GM21526 (cell line): ENCODE data around the gene PTRH2.
"Not testable (repeated sequence)": the region's sequence is repeated elsewhere in the genome, so short reads cannot be mapped to it uniquely, and the experiment has no call there.

Experiments
- ATAC-seq: cut with Tn5 transposase; IDR thresholded peaks from one replicate; pipeline ENCODE4 v1.9.1; 2021; ENCODE audit warnings: moderate library complexity; ENCODE audit not compliant: unreplicated experiment, low FRiP score

Gene PTRH2

DNA sequence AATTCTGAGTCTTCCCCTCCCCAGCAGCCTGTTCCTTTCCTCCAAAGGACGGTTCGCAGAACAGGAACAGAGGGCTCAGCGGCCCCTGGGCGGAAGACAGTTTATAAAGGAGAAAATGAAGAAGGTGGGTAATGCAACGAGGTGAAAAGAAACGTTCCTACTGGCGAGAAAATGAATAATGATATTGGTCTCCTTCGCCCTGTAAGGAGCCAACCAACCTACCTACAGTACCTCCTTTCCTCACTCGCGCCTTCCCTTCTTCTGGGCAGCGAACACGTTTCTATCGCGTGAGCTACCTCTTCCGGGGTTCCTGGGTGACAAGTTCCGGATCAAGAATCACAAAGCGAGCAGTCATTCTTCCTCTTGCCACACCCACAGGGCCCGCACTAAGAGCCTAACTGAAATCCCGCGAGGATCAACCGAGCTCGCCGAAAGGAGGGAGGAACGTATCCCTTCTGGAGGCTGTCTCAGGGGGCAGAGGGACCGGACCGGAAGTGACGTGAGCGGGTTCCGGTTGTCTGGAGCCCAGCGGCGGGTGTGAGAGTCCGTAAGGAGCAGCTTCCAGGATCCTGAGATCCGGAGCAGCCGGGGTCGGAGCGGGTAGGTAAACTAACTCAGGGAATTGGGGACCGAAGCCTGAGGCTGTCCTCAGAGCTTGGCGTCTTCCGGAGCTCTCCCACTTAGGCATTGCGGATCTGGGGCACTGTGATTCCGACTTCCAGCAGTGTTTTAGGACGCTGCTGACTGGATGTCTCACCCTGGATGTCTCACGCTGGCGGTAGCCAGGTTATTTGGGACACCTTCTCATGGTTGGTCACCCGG lies at the start of gene PTRH2, which contains the start of gene VMP1:
Gene PTRH2 (minus strand): TSS at position 282 of the 822 bp plus-strand sequence. CDS start 9,452 bp downstream, outside the sequence.
Gene VMP1 (plus strand): TSS at position 506 of the 822 bp plus-strand sequence. CDS start 23,793 bp downstream, outside the sequence.
- peak; percentile 84 for ATAC-seq

DNA sequence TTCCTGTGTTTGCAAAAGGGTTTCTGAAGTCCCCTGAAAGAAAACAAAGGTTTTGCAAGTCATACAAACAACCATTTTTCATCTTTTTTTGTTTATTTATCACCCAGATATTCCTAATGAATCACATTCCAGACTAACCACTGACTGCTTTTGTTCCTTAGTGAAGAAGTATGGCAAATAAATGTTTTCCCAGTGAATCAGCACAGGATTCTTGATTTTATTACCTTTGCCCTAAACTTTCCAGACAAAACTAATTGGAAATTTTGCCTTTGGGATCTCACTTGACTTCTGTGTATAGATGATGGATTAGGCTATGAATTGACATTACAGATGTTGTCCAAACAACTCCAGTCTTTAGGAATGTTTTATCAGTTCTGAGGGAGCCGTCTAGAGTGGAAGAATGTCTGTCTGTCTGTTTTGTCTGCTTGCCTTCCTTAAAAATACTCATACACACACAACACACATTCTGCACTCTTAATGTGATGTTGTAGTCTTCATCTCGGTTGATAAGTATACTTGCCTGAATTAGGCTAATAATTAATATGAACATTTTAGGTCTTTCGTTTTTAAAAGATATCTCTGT lies 49.1 kb upstream of the PTRH2 start:
- ATAC-seq, result no peak

DNA sequence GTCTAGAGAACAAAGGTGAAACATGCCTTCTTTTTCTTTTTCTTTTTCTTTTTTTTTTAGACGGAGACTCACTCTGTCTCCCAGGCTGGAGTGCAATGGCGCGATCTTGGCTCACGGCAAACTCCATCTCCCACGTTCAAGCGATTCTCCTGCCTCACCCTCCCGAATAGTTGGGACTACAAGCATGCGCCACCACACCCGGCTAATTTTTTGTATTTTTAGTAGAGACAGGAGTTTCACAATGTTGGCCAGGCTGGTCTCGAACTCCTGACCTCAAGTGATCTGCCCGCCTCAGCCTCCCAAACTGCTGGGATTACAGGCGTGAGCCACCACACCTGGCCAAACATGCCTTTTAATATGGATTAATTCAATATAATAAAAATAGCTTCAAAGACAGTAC lies 47.8 kb upstream of the PTRH2 start:
- not testable (repeated sequence) for ATAC-seq

DNA sequence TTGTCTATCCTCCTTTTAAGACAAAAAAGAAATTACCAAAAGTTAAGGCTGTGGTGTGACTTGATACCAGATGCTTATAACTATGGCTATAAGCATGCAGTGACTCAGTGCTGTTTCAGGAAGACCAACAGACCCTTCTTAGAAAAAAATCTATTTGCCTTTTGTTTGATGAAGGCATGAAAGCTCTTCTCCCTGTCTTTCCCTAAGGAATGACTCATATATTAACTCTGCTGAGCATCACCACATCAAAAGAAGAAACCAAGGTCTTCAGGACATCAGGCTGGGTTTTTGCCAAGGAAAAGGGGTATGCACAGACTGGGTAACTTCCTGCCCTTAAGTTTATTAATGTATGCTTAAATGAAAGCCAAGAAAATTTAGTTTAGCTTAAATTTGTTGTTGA lies 47.3 kb upstream of the PTRH2 start:
- ATAC-seq, result no peak

DNA sequence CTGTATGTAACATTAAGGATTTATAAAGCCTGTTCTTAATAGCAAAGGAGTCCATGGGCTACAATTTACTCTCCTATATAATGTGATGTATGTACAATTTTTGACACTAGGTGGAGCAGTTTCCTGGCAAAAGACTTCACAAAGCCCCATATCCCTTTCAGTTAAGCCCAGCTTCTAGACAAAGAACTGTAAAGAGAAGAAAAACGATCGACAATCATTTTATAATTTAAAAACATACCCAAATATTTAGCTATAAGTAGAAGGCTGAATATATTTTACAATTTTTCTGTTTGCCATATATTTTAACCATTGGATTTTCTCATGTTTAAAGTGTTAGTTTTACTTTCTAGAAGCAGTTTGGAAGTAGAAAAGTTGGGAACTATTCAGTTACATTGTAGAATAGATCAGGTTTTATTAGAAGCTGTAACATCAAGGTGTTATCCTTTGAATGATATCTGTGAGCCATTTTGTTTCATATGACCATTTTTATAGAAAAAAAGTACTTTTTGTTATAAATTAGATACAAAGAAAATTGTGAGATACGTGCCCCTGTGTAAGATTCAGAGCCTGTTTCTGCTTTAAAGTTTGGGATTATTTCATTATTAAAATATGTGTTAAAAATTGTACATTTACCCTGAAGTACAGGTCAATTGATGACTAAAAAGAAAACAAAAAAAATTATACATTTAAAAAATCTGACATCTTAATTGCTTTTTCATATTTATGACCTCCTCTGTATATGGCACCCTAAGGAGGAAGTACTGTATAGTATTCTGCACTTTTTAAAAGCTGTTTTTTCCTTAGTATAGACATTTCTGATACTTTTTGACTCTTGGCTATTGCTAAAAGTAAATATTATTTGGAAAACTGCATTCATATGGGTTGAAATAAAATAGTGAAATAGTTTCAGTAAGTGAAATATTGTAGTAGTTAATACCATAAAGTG lies 46.6 kb upstream of the PTRH2 start:
- no peak for ATAC-seq

GRCh38 chr17:59752922-59753321 lies 45.7 kb upstream of the PTRH2 start:
- ATAC-seq, result no peak

GRCh38 chr17:59752446-59752845 lies 45.2 kb upstream of the PTRH2 start:
- ATAC-seq, result no peak

GRCh38 chr17:59751955-59752413 lies 44.8 kb upstream of the PTRH2 start:
- ATAC-seq, result no peak

DNA sequence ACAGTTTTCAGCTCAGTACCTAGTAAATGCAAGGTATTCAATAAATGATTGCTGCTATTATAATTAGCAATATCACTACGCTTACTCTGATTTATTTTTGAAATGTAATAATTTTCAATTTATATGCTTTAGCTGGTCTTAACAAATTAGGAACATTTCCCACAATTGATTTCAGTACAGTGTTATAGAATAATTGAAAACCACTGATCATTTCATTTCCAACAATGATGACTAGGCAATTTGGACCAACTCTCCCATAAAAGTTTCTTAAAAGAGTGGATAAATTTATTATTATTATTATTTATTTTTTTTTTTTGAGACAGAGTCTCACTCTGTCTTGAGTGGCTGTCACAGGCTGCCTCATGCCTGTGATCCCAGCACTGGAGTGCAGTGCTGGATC lies 41.4 kb upstream of the PTRH2 start:
- ATAC-seq, result no peak

- no peak for ATAC-seq
Observed at GRCh38 chr17:59746849-59747445, 39.7 kb upstream of the PTRH2 start.

DNA sequence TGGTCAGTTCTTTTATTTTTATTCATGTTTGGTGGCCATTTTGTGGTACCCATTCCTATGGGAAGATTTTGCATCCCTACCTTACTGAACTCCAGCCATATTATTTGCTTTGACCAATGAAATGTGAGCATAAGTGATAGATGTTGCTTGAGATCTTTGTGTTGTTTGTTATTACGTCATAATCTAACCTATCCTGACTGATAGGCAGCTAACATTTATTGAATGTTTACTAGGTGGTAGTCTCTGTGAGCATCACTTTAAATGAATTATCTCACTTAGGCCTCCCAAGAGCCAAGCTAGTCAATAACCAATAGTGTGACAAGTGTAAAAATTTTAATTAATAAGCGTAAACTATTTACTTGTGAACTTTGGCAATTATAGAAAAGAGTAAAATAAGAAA lies 37.8 kb upstream of the PTRH2 start:
- ATAC-seq, result no peak

DNA sequence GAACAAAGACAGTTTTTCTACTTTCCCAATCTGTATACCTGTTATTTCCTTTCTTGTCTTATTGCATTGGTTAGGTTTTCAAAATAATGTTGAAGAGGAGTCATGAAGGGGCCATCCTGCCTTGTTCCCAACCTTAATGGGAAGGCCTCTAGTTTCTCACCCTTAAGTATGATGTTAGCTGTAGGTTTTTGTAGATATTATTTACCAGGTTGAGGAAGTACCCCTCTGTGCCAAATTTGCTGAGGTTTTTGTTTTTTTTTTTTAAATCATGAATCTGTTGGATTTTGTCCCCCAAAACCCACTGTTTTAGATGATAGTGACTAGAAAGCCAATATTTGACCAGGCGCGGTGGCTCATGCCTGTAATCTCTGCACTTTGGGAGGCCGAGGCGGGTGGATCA lies 36.6 kb upstream of the PTRH2 start:
- ATAC-seq, result no peak

DNA sequence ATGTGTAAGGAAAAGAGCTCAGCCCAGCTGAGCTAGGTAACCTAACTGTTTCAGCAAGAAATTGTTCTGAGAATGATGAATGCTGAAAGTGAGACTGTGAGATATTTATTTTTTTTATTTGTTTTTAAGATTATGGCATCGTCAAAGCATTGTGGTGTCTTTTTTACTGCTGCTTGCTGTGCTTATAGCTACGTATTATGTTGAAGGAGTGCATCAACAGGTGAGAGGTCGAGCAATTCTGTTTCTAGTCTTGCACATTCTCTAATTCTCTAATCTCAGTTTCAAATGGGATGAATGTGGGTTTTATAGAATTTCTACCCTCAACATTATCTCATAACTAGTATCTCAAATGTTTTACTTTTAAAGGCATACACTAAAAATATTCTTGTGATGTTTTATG lies 30.1 kb upstream of the PTRH2 start:
- no peak for ATAC-seq

DNA sequence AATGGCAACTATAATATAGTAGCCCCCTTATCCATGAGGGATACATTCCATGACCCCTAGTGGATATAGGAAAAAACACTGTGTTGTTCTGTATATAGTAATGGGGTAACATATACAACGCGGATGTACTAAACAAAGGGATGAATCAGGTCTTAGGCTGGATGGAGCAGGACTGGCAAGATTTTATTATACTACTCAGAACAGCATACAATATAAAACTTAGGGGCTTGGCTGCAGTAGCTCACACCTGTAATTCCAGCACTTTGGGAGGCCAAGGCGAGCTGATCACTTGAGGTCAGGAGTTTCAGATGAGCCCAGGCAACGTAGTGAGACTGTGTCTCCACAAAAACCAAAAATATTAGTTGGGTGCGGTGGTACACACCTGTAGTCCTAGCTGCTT lies 27.0 kb upstream of the PTRH2 start:
- ATAC-seq, result no peak

- ATAC-seq, result no peak
Observed at GRCh38 chr17:59733697-59734096, 26.5 kb upstream of the PTRH2 start.

- ATAC-seq, result no peak
Observed at GRCh38 chr17:59730268-59730834, 23.1 kb upstream of the PTRH2 start.

- no peak for ATAC-seq
Observed at GRCh38 chr17:59727817-59728533, 20.7 kb upstream of the PTRH2 start.

DNA sequence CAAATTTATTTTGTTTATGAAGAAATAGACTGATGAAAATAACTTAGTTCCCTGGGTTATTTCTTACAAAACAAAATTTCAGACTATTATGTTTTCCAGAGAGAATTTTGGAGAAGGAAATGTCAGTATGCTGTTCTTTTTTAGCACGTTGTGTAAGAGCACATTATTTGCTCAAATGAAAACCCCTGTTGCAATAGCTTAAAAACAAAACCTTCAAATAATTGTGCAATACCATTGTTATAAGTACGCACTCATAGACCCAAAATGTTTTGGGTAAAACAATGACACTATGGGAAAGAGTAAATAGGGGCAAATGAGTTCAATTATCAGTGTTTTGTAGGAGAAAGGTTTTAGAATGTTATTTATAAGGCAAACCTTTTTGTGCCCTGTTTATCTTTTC lies 18.5 kb upstream of the PTRH2 start:
- no peak for ATAC-seq

GRCh38 chr17:59723607-59724006 lies 16.4 kb upstream of the PTRH2 start:
- ATAC-seq, result no peak
